Measurements from ENCODE around the gene LAMA2. TPM values are rescaled to one million over a fixed set of nuclear protein-coding genes. Genes with fewer than 3 reads are reported as not detected.
A peak's percentile ranks its signal among the peaks of the same experiment; 100 is the strongest.

The LAMA2 gene
- total RNA-seq, 2 donors from 2014 or later, result 120 to 125 TPM

- ATAC-seq (no peak), DNase-seq (no peak)
- intact Hi-C loops (cut with DNase I), result loop anchor here in 1 of 2 donors (10.0 kb wide), 1 partner anchor 365 kb away; no protein-coding TSS in a partner anchor
These were observed 6.9 kb downstream of the LAMA2 start for GRCh38 chr6:128889870-128890269.

DNA sequence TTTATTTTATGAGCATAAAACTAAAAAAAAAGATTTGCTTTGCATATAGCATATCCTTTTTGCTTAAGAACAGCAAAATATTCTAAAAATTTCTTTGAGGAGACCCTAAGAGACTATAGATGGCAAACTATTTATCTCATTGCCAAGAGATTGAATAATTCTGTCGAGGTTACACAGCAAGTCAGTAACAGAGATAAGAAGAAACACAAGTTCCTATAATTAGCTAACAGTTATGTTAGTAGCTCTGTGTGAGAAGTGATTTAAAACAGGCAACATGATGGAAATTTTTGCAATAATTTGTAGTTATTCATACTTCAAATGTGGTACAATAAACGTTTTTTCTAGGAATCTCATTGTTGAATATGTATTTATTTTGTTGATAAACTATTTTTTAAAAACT, 9.1 kb downstream of the LAMA2 start:
- DNase-seq (no peak), ATAC-seq (peak in 1 of 2 donors; percentile 62)
- intact Hi-C loops (cut with DNase I), result loop anchor here in 1 of 2 donors (10.0 kb wide), 1 partner anchor 363 kb away; no protein-coding TSS in a partner anchor

DNA sequence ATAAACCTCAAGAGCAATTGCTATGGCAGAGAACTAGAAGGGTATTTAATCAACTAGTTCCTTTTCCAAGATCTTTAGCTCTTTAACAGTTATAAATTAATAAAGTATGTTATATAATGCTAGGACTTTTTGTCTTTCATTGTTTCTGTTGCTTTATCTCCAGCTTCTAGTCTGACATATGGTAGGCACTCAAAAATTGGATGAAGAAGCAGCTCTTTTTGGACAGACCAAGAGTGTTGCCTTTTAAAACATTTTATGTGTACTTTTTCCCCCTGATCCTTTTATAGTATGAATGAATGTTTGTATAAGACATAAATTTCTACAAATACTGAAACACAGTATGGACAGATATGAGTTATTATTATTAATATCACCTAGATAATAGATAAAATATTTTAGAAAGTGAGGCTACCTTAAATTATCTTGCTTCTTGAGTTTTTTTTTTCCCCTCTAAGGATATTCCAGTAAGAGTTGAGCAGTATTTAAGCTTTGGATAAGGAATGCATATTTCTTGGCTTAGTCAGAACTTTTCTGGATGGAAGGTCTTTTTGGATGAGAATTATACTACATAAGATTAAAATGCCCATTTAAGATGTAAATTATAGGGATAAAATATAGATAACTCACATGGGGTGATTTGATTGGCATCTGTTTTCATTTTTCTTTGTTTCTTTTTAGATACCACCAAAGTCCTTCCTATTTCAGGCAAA, 16.6 kb downstream of the LAMA2 start:
- DNase-seq (no peak), ATAC-seq (no peak)
- intact Hi-C loops (cut with DNase I), result loop anchor here in 1 of 2 donors (10.0 kb wide), 1 partner anchor 355 kb away; no protein-coding TSS in a partner anchor

DNA sequence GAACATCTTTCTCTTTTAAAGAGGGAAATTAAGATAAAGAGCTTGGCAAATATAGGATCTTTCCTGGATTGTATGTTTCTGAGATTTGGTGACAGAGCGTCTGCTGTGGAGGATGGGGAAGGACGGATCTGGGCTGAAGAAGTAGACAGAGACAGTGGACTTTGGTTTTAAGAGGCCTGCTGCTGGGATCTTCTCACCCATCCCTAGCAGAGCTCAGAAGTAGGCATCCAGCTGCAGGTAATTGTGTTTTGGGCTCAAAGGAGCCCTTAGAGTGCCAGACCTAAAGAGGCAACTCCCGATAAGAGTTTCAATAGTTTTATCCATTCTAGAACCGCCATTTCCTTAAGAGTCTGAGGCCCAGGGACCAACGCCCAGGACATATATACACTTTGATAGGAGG, 20.8 kb downstream of the LAMA2 start:
- intact Hi-C loops (cut with DNase I), result no loop called here
- DNase-seq (no peak), ATAC-seq (no peak)

- DNase-seq, result no peak
- ATAC-seq, result no peak
- intact Hi-C loops (cut with DNase I), result no loop called here
These were observed 31.1 kb downstream of the LAMA2 start for GRCh38 chr6:128914051-128914450.

DNA sequence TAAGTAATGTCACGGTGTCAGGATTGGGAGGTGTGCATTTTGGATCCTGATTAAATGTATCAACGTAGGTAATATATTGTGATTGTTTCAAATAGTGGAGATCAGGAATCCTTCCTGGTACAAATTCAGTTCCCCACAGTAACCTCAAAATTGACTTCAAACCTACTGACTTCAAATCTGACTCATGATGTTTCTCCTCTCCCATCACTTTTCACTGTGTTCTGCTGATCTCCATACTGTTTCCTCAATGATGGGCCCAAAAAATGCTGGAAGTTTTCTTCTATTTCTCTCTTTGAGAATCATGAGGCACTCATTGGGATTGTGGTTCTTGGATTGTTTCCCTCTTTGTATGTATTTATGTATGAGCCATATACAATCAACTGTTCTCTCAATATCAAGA, 35.9 kb downstream of the LAMA2 start:
- intact Hi-C loops (cut with DNase I), result no loop called here
- no peak for ATAC-seq
- DNase-seq, result no peak

- no peak for ATAC-seq
- intact Hi-C loops (cut with DNase I), result no loop called here
- no peak for DNase-seq
These were observed 36.7 kb downstream of the LAMA2 start for GRCh38 chr6:128919412-128920180.

DNA sequence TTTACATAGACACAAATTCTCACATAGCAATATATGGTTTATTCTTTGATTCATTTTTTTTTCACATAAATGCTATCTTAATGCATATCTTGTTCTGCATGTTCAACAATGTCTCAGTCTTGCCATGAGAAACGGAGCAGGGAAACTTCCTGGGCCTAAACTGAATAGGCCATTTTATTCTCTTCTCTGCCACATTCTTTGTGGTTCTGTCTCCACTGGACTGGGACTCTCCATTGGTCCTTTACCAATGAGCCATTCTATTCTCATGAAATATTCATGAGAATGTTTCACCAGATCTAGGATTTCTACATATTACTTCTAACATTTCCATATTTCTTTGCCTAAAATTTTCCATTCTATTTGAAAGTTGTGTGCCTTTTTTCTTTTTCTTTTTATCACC, 42.8 kb downstream of the LAMA2 start:
- no peak for ATAC-seq
- intact Hi-C loops (cut with DNase I), result no loop called here
- DNase-seq, result no peak

GRCh38 chr6:128929869-128930268, 46.9 kb downstream of the LAMA2 start:
- DNase-seq, result no peak
- ATAC-seq, result peak in 1 of 2 donors; percentile 14
- intact Hi-C loops (cut with DNase I), result no loop called here

- ATAC-seq (no peak), DNase-seq (no peak)
- intact Hi-C loops (cut with DNase I), result no loop called here
These were observed 47.4 kb downstream of the LAMA2 start for GRCh38 chr6:128930321-128930720.

GRCh38 chr6:128932061-128932460, 49.1 kb downstream of the LAMA2 start:
- DNase-seq, result no peak
- intact Hi-C loops (cut with DNase I), result no loop called here

DNA sequence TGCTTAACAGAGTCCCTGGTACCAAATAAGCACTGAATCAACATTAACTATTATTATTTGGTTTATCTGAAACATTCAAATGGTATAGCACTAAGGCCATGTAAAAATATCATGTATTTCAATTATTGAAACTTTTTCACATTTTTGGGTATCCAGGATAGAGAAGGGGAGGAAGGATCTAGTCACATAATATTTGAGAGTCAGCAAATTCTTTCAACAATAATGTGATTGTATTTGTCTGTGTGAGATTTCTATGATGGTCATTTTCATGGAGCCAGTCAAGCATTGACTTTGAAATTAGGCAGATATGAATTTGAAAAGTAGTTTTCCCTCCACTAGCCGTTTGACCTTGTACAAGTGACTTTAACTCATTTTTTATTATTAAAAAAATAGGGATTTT, 67.9 kb downstream of the LAMA2 start:
- intact Hi-C loops (cut with DNase I), result no loop called here
- ATAC-seq, result no peak
- DNase-seq, result no peak

More at GRCh38 chr6:128932061-128932460, 49.1 kb downstream of the LAMA2 start:
- peak in 1 of 2 donors; percentile 26 for ATAC-seq

- intact Hi-C loops (cut with DNase I), result no loop called here
- DNase-seq, result no peak
- no peak for ATAC-seq
These were observed 70.0 kb downstream of the LAMA2 start for GRCh38 chr6:128952902-128953301.

DNA sequence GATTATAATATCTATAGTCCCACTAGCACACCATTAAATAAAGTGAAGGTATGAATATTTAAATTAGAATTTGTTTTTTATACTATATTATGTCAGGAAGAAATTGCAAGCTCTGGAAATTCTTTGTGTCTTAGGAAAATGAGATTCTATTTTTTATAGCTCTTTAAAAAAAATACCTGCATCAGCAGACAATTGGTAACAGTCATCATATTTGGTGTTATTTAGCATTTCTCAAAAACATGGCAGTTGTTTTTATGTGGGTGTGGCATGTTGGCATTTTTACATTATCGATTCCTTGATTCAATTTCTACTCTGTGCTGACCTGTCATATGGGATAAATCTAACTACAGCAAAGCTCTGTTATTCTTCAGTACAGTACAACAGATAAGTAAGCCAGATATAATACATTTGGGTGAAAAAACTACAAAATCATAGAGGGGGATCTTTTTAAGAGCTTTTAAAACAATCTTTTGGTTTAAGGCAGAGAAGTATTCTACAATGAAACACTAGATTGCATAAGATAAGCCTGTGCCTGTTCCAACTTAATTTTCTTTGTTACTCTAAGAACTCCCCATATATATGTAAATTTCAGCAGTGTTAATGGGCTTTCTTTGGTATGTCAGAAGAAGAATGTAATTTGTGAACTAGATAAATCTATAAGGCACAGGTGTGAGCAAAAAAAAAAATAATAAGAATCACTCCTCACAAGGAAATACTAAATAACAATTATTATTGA, 71.5 kb downstream of the LAMA2 start:
- no peak for DNase-seq
- intact Hi-C loops (cut with DNase I), result no loop called here
- ATAC-seq, result no peak

DNA sequence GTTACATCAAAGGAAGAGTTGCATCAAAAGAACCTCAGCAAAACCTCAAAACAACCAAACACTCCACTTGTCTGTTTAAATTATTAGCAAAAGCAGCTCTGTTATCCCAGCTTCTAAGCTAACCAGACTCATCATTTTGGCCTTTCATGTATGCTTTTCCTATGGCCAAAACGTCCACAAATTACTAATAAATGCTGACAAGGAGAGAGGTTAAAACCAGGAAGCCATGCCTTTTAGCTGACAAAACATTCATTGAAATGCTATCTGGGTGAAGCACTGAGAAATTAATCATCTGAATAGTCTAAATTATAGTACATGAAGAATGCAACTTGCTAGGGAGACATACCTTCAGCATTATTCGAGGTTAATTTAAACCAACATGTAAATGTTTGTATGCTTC, 80.6 kb downstream of the LAMA2 start:
- ATAC-seq (no peak), DNase-seq (no peak)
- intact Hi-C loops (cut with DNase I), result no loop called here

GRCh38 chr6:128964233-128964755, 81.4 kb downstream of the LAMA2 start:
- intact Hi-C loops (cut with DNase I), result no loop called here
- no peak for DNase-seq
- peak in 1 of 2 donors; percentile 53 for ATAC-seq

GRCh38 chr6:128964771-128965170, 81.8 kb downstream of the LAMA2 start:
- DNase-seq (no peak), ATAC-seq (no peak)
- intact Hi-C loops (cut with DNase I), result no loop called here

GRCh38 chr6:128966934-128967333, 84.0 kb downstream of the LAMA2 start:
- ATAC-seq (no peak), DNase-seq (no peak)
- intact Hi-C loops (cut with DNase I), result no loop called here

- ATAC-seq (no peak), DNase-seq (no peak)
- intact Hi-C loops (cut with DNase I), result no loop called here
These were observed 96.1 kb downstream of the LAMA2 start for GRCh38 chr6:128979071-128979470.

DNA sequence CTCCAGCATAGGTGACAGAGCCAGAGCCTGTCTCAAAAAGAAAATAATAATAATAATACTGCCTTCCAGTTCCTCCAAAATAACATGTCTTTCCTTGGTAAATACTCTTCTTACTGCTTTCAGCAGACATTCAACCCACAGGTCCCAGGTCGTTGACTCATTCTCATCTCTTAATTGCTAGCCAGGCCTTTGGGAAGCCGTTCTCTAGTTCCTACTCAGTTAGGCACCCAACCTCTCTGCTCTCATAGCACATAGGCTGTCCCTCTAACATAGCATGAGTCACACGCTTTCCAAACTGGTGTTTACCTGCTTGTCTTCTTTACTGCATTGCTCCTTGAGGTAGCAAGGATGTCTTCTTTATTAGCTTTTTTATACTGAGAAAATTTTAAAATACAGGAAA, 98.8 kb downstream of the LAMA2 start:
- DNase-seq (no peak), ATAC-seq (no peak)
- intact Hi-C loops (cut with DNase I), result no loop called here
